22Rv1 (cell line): ENCODE data around the gene RAB40B.

Experiments used
- CTCF ChIP-seq: fragments of 450-650 bp; IDR thresholded peaks from 2 replicates; pipeline ENCODE4 v1.5.1; 2017; ENCODE audit warnings: mild to moderate bottlenecking
- ZFX ChIP-seq: fragments of 450-650 bp; IDR thresholded peaks from 2 replicates; pipeline ENCODE4 v1.6.1; 2017; ENCODE audit warnings: antibody characterized with exemption, borderline replicate concordance

GRCh38 chr17:82737967-82738877, 39.7 kb upstream of the RAB40B start:
- TF ChIP-seq CTCF (no peak), ZFX (no peak)
